Midbrain (tissue), 1 donor: ENCODE data around the gene C1orf105.
A peak's percentile ranks its signal among the peaks of the same experiment; 100 is the strongest.
"Not testable (repeated sequence)": the region's sequence is repeated elsewhere in the genome, so short reads cannot be mapped to it uniquely, and the experiment has no call there.

Experiments
- DNase-seq: peaks from one replicate; lab custom pipeline; 2025; lab: John Stamatoyannopoulos, UW

C1orf105 gene, protein sequence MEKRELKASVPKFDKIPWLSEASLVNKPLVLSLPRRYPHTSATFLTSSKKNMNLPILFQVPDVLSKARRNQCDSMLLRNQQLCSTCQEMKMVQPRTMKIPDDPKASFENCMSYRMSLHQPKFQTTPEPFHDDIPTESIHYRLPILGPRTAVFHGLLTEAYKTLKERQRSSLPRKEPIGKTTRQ

DNA sequence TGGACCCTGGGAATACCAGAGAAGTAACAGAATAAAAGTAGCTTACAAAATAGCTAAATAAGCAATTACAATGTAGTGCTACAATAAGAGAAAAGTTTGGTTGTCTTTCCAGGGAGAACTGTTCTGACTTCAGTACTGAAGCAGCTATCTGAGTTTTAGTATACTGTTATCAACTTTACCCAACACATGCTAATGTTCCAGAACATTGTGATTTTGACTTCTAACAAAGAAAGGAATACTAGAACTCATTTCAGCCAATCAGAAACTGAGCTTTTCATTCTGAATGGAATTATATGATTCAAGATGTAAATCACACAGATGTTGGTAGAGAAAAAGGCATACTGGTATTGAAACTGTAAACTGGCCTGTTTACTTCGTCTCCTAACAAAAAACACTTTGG, at the start of gene C1orf105:
Gene C1orf105 (plus strand): TSS at position 301 of the 400 bp plus-strand sequence. CDS start 201 bp downstream, outside the sequence.
- no peak for DNase-seq

DNA sequence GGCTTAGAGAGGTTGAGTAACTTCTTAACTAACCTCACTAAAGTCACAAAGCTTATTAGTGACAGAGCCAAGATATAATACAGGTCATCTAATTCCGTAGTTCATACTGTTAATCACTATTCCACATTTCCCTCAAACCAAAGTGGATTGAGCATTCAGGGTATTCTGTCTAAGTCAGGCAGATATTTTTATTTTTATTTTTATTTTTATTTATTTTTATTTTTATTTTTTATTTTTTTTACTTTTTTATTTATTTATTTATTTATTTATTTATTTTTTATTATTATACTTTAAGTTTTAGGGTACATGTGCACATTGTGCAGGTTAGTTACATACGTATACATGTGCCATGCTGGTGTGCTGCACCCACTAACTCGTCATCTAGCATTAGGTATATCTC, 48.8 kb upstream of the C1orf105 start:
- DNase-seq, result not testable (repeated sequence)

DNA sequence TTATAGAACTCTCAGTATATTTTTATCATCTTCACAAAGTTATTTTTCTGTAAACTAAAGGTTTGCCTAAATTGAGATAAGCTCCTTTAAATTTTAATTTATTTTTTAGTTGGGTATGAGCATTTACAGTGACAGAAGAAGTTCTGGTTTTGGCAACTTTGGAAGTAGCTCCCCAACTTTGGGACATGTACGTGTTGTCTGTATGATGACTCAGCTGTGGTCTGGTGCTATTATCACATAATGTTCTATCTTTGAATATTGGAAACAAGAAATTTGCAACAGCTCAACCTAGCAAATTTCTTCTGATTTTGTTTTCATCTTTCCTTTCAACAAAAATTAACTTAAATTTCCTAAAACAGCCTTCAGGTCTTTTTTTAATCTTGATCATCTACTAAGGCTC, 46.6 kb upstream of the C1orf105 start:
- DNase-seq, result no peak

DNA sequence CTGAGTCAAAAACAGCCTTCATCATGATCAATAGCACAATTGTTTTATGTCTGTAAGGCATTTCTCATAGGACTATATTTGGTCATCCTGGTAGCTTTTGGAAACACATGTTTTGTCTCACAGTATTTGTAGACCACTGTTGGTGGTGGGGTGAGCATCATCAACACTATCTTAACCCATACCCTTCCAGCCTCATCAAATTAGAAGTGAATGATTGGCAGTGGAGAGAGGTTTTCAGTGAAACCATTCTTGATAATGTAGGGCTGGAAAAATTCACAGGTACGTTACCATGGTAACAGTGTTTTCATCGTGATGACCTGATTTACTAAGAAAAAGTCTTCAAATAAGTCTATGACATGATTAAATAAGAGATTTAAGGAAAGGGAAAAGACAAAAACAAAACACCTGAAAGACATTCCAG, 45.3 kb upstream of the C1orf105 start:
- no peak for DNase-seq

DNA sequence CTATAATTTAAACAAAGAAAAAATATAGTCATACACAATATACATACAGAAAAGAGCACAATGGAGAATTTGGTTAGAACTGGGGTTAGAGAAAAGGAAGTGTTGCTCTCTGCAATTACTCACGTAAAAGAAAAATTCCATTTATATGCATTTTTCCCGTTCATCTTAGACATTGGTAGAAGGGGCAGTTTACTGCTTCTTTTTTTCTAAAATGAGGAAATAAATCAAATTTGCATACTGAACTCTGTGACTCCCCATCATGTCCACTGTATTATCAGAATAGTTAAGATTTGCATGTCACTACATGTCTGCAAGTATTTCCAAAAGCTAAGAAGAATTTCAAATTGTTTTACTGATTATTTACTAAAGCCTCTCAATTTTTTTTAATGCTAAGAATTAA, 44.1 kb upstream of the C1orf105 start:
- no peak for DNase-seq

DNA sequence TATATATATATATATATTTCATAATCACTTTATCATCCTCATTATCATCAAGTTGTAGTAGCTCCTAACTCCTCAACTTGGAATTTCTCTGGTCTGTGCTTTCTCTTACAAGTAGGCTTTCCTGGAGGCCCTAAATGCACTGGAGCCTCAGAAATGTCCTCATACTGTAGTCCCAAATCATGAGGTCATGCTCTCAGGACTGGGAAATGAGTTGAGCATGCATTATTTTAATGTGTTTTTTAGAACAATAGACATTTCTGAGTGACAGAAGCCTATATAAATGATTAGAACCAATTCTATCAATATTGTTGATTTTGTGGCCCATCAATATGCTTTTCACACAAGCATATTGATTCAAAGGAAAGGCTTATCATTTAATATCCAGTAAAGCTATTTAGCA, 42.9 kb upstream of the C1orf105 start:
- DNase-seq, result no peak

DNA sequence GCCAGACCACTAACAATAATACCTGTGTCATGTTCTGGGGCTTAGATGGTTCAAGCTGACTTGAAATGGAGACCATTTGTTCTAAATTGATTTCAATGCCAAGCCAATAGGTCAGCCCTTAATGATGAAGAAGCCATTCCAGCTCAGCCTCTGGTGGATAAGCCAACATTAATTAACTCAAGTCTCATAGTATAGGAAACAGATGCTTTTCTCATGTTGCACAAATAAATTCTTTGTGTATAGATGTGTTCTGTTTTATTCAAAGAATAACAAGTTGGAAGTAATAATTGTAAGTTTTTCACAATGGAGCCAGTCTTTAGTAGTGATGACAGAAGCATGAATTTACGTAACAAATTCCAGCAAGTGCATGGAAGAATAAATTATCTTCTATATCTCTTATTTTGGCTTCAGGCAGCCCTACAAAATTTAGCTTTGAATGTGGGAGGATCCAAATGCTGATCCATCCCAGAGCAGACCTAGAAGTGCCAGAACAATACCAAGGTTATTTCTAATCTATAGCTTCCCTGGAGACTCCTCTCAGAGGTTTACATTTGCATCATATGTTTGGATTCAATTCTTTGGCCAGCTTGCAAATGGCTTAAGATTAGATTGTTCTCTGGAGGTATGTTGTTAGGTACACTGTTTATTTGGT, 42.2 kb upstream of the C1orf105 start:
- no peak for DNase-seq

DNA sequence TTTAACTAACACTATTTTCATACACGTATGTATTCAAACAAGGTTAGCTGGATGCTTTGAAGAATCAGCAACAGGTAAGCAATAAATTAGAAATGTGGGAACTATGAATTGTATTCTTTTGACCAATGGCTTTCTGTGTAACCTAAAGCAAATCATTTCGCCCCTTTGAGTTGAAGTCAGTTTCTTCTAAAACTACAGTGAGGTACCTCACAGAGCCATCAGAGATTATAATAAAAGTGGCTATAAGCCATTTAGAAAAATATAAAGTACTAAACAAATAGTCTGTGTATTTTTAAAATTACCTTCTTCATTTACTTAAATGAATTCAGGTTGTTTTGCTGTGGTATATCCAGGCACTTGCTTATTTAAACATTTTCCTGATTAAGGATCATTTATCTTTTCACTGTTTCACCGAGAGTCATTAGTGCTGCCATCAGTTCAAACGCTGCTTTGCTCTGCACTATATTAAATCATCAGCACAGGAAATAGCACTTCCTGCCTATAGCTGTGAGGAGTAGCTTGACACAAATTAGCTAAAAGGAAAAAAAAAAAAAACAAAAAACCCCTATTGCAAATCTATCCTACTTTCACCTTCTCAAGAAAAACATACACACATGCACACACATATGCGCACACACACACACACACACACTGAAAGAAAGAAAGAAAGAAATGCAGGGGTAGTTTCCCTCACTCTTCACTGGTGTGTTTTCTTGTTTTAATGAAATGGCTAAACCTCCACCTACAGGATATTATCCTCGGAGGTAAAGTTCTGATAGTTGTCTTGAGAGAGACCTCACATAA, 39.8 kb upstream of the C1orf105 start:
- DNase-seq, result no peak

DNA sequence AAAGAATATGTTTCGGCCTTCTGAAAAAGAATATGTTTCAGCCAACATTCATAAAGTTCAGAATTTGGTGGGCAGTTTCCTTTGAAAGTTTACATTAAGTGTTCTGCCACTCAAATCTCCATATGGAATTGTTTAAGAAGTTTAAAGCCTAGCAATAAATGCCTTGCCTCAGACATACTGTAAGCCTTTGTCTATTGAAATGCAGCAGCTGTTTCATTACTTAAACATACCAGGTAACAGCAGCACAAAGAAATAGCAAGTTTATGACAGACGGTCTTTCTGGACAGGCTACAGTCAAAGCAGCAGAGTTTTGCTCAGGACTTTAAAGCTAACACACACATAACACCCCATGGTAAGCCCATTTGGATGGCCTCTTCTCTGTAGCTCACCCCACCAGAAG, 38.5 kb upstream of the C1orf105 start:
- DNase-seq, result no peak

DNA sequence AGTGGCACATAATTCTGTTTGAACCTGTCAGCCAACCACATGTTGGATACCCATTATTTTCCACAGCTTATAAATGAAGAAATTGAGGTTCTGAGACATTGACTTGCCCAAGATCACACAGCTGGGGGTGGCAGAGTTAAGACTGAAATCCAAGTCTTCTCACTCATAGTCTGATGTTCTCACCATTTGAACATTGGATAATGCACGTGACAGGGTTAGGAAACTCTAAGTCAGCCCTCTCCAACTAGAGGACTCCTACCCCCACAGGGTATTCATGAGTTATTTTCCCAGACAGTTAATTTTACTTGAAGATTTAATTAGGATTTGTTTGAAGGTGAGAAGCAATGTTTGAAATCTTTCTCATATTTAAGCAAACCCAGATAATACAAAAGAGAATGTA, 38.1 kb upstream of the C1orf105 start:
- DNase-seq, result no peak

DNA sequence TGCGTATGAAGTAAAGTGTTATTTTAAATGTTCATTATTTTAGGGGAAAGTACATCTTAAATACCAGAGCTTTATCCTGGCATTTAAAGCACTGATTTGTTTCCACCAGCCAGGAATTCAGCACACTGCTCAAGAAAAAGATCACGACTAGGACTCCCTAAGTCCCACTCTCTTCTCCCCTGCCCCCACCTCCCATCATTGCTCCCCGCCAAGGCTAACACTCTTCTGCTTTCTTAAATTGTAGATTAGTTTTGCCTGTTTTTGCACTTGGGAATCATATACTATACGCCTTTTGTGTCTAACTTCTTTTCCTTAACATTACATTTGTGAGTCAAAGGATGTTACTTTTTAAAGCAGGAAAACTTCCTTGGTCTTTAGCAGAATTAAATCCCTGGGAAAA, 37.5 kb upstream of the C1orf105 start:
- no peak for DNase-seq

DNA sequence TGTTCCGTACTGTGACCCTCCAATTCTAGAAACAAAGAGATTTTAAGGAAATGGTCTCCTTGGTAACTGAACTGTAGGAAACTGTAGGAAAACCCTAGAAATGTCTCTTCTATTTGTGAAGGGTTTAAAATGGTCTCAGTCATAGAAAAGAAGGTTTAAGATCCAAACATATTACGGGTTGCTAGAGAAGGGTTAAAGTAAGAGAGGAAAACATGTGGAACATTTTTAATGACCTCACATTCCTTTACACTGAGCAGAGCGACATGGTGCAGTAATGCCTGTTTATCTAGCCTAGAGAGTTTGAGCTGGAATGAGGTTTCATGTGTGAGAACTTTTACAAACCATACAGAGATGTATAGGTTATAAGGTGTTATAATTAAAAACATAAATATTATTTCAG, 36.9 kb upstream of the C1orf105 start:
- DNase-seq, result no peak

DNA sequence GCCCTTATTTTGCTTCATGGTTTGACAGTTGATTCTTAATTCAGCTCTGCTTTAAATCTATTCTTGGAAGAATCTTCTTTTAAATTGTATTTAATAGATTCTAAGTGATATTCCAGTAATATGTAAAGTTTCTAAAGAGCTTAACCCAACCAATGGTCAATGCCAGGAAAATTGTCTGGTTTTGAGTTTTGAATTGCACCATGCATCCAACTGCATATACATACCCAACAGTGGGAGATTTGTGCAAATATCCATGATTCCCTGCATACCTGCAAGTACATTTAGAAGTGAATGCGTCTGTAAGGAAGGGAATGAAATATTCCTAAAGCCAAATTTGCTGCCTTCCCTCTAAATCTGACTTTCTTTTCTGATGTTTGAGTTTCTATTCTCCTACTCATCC, 35.8 kb upstream of the C1orf105 start:
- DNase-seq, result no peak

DNA sequence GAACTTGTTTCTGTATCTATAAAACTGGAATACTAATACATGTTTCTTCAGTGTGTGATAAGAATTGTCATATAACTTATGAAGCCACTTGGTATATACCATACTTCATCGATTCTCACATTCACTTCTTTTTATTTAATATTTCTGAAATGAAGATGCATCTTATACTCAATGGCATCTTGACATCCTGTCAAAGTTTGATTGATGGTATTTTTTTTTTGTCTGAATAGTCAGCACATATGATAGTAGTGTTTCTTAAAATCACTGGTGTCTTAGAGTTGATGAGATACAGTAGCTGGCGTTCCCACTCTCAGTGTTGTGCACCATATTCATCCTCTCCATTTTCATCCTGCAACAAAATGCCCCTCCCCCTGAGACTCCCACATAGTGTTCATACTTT, 34.4 kb upstream of the C1orf105 start:
- no peak for DNase-seq

DNA sequence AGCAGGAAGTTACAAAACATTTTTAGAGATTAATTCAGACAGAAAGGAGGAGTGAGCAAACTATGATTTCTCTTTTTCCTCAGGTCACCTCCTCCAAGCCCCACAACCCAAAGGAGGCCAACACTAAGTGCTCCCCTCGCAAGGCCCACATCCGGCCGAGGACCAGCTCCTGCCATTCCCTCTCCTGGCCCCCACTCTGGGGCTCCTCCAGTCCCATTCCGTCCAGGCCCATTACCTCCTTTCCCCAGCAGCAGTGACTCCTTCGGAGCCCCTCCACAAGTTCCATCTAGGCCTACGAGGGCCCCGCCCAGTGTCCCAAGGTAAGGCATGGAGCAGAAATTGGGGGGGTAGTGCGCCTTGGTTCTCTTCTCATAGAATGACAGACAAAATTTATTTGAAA, 32.0 kb upstream of the C1orf105 start:
- no peak for DNase-seq

DNA sequence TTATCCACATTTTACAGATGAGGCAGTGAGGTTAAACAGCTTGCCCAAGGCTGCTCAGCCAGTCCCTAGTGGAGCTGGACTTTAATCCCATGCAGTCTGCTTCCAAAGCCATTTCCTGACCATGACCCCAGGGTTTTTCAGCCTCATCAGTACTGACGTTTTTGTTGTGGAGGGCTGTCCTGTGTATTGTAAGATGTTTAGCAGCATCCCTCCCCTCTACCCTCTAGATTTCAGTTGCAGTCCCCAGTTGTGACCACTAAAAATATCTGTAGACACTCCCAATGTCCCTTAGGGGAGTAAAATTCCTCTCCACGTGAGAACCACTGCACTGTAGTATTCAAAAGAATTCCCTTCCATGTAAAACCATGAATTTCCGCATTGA, 30.2 kb upstream of the C1orf105 start:
- no peak for DNase-seq

DNA sequence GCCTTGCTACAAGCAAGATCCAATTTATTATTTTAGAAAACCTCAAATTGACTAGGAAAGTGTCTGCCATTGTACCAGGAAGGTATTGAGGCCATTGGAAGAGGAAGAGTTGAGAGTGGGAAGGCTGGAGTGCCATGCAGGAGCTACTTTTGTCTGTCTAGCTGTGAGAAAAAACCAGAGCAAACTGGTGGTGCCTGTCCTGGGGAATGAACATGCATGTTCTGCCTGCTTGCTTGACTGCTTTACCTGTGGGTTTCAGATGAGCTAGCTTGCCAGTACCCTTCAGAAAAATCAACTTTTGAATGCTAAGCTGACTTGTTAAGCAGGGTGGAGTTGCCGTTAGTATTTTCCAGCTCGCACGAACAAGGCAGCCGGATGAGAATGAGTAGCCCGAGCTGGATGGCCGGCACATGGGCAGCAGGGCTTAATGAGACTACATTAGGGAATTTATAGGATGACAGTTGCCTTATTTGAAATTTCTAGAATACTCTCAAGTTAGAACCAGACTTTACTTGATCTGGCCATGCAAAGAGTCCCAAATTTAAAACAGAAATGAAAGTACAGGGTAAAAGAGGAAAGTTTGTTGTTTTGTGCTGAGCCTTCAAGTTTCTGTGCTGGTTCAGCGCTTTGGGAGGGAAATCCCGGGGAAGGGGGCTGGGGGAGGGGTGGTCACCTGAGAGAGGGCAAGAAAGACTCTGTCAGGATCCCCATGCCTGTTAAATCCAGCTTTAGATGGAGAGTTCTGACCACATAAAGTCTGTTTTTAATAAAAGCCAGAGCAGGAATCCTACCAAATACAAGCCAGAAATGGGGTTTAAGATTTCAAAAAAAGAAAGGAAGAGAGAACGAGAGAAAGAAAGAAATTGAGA, 29.6 kb upstream of the C1orf105 start:
- no peak for DNase-seq

DNA sequence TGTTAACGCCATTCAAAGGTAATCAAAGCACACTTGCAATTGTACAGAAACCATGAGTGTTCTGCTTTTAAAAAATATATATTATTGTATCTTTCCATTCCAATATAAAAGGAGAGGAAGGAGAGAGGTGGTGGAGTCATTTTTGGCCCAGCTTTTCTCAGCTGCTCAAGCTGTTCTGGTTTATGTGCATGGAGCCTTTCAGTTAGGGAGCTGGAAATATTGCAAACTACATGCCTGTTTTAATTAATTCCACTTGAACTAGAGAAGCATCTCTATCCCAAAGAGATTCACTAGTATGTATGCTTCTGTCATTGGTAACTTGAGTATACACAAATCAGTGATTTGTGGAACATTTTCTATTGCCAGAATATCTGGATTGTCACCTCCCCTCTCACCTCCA, 28.5 kb upstream of the C1orf105 start:
- no peak for DNase-seq

DNA sequence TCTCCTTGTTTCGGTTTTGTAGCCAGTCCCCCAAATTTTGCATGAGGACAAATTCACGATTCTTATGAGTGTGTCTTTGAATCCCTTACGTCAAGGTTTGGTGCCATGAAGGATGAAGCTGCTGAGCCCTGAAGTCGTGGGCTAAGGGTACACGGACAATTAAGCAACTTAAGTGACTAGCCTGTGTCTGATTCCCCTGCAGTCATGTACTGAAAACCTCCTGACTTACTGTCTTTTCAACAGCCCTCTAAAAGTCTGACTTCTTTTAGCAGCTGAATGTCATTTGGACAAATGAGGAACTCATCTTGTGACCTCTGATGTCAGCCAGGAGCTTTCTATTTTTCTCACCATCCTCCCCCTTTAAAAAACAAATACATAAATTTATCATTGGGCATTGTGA, 27.1 kb upstream of the C1orf105 start:
- peak; percentile 43 for DNase-seq

DNA sequence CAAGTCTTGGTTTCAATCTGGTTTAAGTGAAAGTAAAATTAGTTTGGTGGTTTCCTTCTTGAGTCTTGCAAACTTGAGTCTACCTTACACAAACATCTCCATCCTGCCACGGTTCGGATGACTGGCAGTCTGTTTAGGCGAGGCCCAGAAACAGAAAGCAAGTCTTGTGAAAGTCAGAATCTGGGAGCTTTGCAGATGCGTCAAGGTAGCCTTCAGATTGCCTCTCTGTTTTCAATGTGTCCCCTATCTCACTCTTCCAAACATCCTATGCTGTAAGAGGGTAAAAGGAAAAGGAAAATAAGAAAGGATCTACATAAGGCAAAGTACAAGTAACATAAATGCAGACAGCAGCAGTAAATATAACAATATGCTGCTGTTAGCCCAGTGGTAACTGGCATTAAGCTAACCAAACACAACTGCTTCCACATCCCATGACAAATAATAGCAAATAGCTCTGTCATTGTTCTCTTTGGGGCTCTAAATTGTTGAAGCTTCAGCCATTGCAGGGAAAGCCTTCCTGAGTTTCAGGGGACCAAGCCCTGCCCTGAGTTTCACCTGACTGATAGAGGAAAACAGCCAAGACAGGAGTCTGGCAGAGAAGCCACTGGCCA, 26.2 kb upstream of the C1orf105 start:
- DNase-seq, result peak; percentile 49

DNA sequence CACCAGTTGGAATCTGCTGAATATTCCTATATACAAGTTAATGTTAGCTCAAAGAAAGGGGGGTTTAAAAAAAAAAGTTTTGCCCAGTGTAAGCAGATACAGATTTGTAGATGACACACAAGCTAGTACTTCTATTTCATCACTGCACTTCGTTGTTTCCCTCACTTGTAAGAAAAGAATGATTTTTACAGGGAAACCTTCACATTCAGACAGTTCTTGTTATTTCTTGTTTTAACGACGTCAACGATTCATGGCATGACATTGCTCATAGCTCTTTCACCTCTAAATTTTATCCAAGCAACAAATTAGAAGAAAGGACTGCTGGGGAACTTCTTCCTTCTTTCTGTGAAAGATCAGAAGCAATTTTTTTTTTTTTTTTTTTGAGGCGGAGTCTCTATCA, 25.7 kb upstream of the C1orf105 start:
- DNase-seq, result no peak

DNA sequence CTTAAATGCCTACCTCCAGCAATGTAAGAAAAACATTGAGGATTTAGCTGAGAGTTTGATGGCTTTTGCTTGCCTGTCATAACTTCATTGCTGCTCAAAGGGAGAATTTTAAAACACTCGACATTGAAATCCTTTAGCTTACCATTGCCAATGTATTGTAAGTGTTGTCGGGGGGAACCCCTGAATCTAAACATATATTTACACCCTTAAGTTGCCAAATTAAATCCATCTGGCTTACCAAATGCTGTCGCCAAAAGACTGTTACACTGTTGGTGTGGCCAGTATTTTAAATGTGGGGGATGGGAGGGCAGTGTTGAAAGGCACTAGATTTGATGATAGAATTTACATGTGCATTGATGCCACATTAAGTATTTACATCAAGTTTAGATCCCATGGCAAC, 24.9 kb upstream of the C1orf105 start:
- DNase-seq, result no peak
